Common myeloid progenitor, CD34-positive (primary cell): ENCODE data around the gene TMC1.

Experiments
- CTCF ChIA-PET: fragments of 350-600 bp; sonication (Branson Sonifier 250); formaldehyde crosslinking; loops from one replicate; lab custom pipeline; 2021; ENCODE audit warnings: antibody characterized with exemption; lab: Charles Lee
- POLR2A ChIA-PET: fragments of 350-600 bp; sonication (Branson Sonifier 250); formaldehyde crosslinking; loops from one replicate; lab custom pipeline; 2021; ENCODE audit warnings: antibody characterized with exemption; lab: Charles Lee
- DNase-seq, 3 donors: peaks; one replicate each; pipeline versions ENCODE4 v3.0.0 to v3.0.0-alpha.2; 2013
- H3K27ac ChIP-seq, 2 experiments: 1 replicate in 1 of 2; 2 replicates in 1 of 2; pipeline ENCODE4 v1.7.0; 2013; ENCODE audit warnings: inconsistent platforms in 2 of 2, low read length in 2 of 2, mild to moderate bottlenecking in 2 of 2, low read depth in 1 of 2, moderate library complexity in 1 of 2; ENCODE audit not compliant: severe bottlenecking in 2 of 2, insufficient read depth in 1 of 2, poor library complexity in 1 of 2
- H3K27me3 ChIP-seq, 5 experiments: replicated peaks in 2 of 5; 1 replicate in 3 of 5; 2 replicates in 2 of 5; pipeline versions ENCODE4 v1.6.1 to v1.7.0; 2013; ENCODE audit warnings: low read length in 4 of 5, mild to moderate bottlenecking in 2 of 5, moderate library complexity in 2 of 5, inconsistent platforms in 1 of 5; ENCODE audit not compliant: insufficient read depth in 5 of 5, control insufficient read depth in 4 of 5
- H3K36me3 ChIP-seq, 4 experiments: 1 replicate in 2 of 4; 2 replicates in 2 of 4; pipeline versions ENCODE4 v1.6.1 to v1.7.0; 2013; ENCODE audit warnings: low read length in 3 of 4, control low read depth in 1 of 4, mild to moderate bottlenecking in 1 of 4; ENCODE audit not compliant: control insufficient read depth in 4 of 4, insufficient read depth in 4 of 4
- H3K4me1 ChIP-seq, 4 experiments: 1 replicate in 3 of 4; 2 replicates in 1 of 4; pipeline versions ENCODE4 v1.6.1 to v1.7.1; 2013; ENCODE audit warnings: low read length in 3 of 4, mild to moderate bottlenecking in 3 of 4, control low read depth in 1 of 4, inconsistent platforms in 1 of 4, moderate library complexity in 1 of 4; ENCODE audit not compliant: control insufficient read depth in 4 of 4, insufficient read depth in 4 of 4; ENCODE audit errors: control extremely low read depth in 1 of 4
- H3K4me3 ChIP-seq, 7 experiments: 1 replicate in 4 of 7; 2 replicates in 3 of 7; pipeline versions ENCODE4 v1.5.1 to v1.7.0; 2013; ENCODE audit warnings: mild to moderate bottlenecking in 7 of 7, low read length in 6 of 7, moderate library complexity in 6 of 7, inconsistent platforms in 2 of 7, low read depth in 2 of 7, control low read depth in 1 of 7; ENCODE audit not compliant: insufficient read depth in 4 of 7, control insufficient read depth in 1 of 7; ENCODE audit errors: extremely low read depth in 1 of 7
- H3K9me3 ChIP-seq, 5 experiments: 1 replicate in 4 of 5; 2 replicates in 1 of 5; pipeline versions ENCODE4 v1.6.1 to v1.7.1; 2013; ENCODE audit warnings: low read length in 4 of 5, mild to moderate bottlenecking in 2 of 5, inconsistent platforms in 1 of 5, low read depth in 1 of 5, moderate library complexity in 1 of 5; ENCODE audit not compliant: control insufficient read depth in 4 of 5, insufficient read depth in 2 of 5; ENCODE audit errors: control extremely low read depth in 1 of 5
- WGBS: methylation state at CpG from one replicate; pipeline ENCODE4 v1.1.5; 2013; ENCODE audit not compliant: insufficient coverage; 5-methylcytosine and 5-hydroxymethylcytosine counted together

The TMC1 gene

DNA sequence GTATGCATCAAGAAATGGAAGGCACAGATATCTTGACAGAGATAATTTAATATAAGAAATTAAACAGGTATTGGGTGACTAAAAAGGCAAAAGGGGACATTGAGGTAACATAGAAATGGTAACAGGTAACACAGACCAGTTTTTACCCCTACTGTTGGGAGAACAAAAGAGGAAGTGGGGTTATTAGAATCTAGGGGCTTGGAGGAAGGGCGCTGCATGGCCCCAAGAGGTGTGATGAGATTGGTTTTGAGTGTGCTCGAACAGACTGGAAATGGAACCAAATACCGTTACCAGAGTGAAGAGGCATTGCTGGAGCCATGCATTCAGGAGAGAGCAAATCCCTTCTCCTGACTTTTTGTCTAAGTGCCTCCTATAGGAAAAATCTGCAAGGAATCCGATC lies 237.5 kb downstream of the TMC1 start:
- Histone ChIP-seq H3K4me1 (no peaks in the 10 kb centered on the region), H3K4me3 (no peak overlapping the region), H3K9me3 (no peaks in the 10 kb centered on the region), H3K27ac (no peak overlapping the region), H3K36me3 (no peaks in the 10 kb centered on the region), H3K27me3 (peaks cover 0 to 8% (median 5%) of the 10 kb centered on the region in 5 experiments)
- no peak for DNase-seq
- 100% methylated on average over 4 of the region's 4 CpGs for WGBS
- ChIA-PET CTCF (no interaction called here), POLR2A (no interaction called here)

DNA sequence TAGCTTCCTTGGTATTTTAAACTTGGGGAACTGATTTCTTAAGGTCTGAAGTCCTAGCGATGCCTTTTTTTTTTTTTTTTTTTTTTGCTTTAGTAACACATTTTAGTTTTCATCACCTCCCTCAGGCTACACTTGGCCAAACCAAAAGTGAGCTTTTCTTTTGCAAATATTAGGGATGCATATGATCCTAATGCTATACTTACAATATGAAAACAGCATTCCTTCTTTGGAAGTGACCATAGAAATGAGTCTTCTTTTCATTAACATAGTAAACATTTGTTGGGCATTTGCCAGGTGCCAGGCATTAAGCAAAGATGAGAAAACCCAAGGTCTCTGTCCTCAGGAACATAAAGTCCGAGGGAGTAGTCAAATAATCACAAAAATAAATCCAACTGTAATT lies 241.6 kb downstream of the TMC1 start:
- H3K9me3 ChIP-seq: no peaks in the 10 kb centered on the region
- WGBS: no CpG with 5 or more reads among the region's 2 CpGs
- no peak overlapping the region for H3K27ac ChIP-seq
- POLR2A ChIA-PET: no interaction called here
- H3K4me3 ChIP-seq: no peak overlapping the region
- H3K4me1 ChIP-seq: no peaks in the 10 kb centered on the region
- H3K36me3 ChIP-seq: no peaks in the 10 kb centered on the region
- no peak for DNase-seq
- CTCF ChIA-PET: interaction anchor here (0.6 to 1.6 kb wide), 2 partner anchors 9 to 1077 kb away, joined by 3 to 4 read pairs; no protein-coding TSS in a partner anchor
- H3K27me3 ChIP-seq: peaks cover 0 to 8% (median 4%) of the 10 kb centered on the region in 5 experiments

DNA sequence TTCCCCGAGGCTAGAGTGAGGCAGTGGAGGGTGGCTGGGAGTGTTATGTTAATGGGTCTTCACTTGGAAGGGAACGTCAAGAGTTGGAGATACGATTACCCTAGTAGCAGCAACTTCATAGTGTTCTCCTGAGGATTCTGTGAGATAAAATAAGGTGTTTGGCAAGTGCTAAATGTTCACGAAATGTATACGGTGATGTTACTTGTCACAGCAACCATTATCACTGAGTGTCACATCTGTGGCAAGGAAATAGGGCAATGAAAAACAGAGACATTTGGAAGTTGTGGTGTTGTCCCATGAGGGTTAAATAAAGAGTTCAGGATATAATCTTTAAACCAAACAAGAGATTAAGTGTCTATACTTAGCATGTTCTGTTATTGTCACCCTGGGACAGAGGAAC lies 248.1 kb downstream of the TMC1 start:
- ChIA-PET POLR2A (no interaction called here), CTCF (no interaction called here)
- H3K4me1 ChIP-seq: no peaks in the 10 kb centered on the region
- WGBS: 92% methylated on average over 5 of the region's 5 CpGs
- H3K27ac ChIP-seq: no peak overlapping the region
- H3K4me3 ChIP-seq: no peak overlapping the region
- H3K27me3 ChIP-seq: no peaks in the 10 kb centered on the region
- H3K9me3 ChIP-seq: no peaks in the 10 kb centered on the region
- H3K36me3 ChIP-seq: no peaks in the 10 kb centered on the region
- DNase-seq: no peak

DNA sequence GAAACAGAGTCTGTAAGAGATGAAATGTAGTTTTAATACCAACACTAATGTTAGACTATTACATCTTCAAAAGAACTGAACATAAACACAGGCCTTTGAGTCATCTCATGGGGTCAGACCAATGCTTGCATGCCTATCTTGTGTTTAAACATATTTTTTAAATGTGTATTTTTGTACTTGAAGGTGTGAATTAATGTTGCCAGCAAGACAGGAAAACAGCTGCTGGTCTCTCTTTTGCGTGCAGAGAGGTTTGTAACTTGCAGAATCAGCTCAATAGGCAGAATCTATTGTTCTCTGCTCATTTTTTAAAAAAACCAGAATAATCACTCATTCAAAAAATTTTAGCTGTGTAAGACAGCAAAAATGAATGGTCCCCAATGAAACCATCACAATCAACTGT lies 251.3 kb downstream of the TMC1 start:
- CTCF ChIA-PET: interaction anchor here (1.3 kb wide), 1 partner anchor 9 kb away, joined by 3 read pairs; no protein-coding TSS in a partner anchor
- no peak for DNase-seq
- WGBS: no CpG with 5 or more reads among the region's 1 CpG

DNA sequence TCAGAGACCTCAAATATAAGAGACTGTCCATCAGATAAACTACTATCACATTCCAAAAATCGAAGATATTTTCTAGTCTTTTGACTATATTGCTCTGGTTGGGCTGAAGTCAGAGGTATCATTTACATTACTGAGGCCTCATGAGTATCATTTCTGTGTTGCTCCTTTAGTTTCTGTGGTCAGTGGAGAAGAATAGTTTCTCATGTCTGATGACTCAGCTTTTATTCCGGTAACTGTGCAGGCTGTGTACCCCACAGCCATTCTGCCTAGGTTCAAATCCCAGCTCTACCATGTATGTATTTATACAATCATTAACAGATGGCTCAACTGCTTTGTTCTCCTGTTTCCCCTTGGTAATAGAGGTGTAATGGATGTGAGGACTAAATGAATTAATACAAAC lies 252.2 kb downstream of the TMC1 start:
- H3K27ac ChIP-seq: no peak overlapping the region
- WGBS: 100% methylated on average over 1 of the region's 2 CpGs
- DNase-seq: no peak

More for the DNA sequence above, 251.3 kb downstream of the TMC1 start:
- POLR2A ChIA-PET: interaction anchor here (0.6 kb wide), 1 partner anchor 476 kb away, joined by 3 read pairs; no protein-coding TSS in a partner anchor
- Histone ChIP-seq H3K9me3 (peaks cover 0 to 2% (median 0%) of the 10 kb centered on the region in 5 experiments), H3K27me3 (no peaks in the 10 kb centered on the region), H3K4me3 (no peak overlapping the region), H3K4me1 (no peaks in the 10 kb centered on the region), H3K27ac (no peak overlapping the region), H3K36me3 (no peaks in the 10 kb centered on the region)

DNA sequence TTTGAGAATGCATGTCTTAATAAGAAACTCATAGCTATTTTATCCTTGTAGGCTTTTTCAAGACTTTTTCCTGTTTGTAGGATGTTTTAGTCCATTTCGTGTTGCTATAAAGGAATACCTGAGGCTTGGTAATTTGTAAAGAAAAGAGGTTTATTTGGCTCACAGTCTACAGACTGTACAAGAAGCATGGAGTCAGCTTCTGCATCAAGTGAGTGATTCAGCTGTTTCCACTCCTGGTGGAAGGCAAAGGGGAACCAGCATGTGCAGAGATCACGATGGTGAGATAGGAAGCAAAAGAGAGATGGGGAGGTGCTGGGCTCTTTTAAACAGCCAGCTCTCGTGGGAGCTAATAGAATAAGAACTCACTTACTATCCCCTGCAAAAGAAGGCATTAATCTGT lies 254.2 kb downstream of the TMC1 start:
- POLR2A ChIA-PET: no interaction called here
- Histone ChIP-seq H3K36me3 (no peaks in the 10 kb centered on the region), H3K9me3 (peaks cover 0 to 2% (median 0%) of the 10 kb centered on the region in 5 experiments), H3K4me3 (no peak overlapping the region), H3K27me3 (no peaks in the 10 kb centered on the region), H3K4me1 (no peaks in the 10 kb centered on the region), H3K27ac (no peak overlapping the region)
- no CpG with 5 or more reads among the region's 3 CpGs for WGBS
- DNase-seq: no peak
- CTCF ChIA-PET: no interaction called here

More for the DNA sequence above, 252.2 kb downstream of the TMC1 start:
- Histone ChIP-seq H3K27me3 (no peaks in the 10 kb centered on the region), H3K4me1 (no peaks in the 10 kb centered on the region), H3K4me3 (no peak overlapping the region), H3K36me3 (no peaks in the 10 kb centered on the region), H3K9me3 (peaks cover 0 to 2% (median 0%) of the 10 kb centered on the region in 5 experiments)
- ChIA-PET CTCF (no interaction called here), POLR2A (no interaction called here)

DNA sequence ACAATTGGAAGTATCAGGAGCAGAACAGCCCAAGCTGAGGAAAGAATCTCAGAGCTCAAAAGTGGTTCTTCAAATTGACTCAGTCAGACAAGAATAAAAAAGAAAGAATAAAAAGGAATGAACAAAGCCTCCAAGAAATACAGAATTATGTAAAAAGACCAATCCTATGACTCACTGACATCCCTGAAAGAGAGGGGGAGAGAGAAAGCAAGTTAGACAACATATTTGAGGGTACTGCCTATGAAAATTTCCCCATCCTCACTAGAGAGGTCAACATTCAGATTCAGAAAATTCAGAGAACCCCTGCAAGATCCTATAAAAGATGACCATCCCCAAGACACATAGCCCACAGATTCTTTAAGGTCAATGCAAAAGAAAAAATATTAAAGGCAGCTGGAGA lies 258.2 kb downstream of the TMC1 start:
- H3K36me3 ChIP-seq: no peaks in the 10 kb centered on the region
- no peaks in the 10 kb centered on the region for H3K4me1 ChIP-seq
- peaks cover 0 to 2% (median 0%) of the 10 kb centered on the region in 5 experiments for H3K9me3 ChIP-seq
- H3K27me3 ChIP-seq: no peaks in the 10 kb centered on the region
- H3K4me3 ChIP-seq: no peak overlapping the region
- H3K27ac ChIP-seq: no peak overlapping the region
- POLR2A ChIA-PET: no interaction called here
- DNase-seq: no peak
- CTCF ChIA-PET: no interaction called here
